HepG2 (cell line): Measurements from ENCODE around the gene ADAT3. TPM values are rescaled to one million over a fixed set of nuclear protein-coding genes. Genes with fewer than 3 reads are reported as not detected.

Experiments used
- HHEX ChIP-seq: IDR thresholded peaks from 2 replicates; pipeline ENCODE4 v1.6.1; 2016; ENCODE audit warnings: control low read depth
- MEF2D ChIP-seq: sonication (generic); formaldehyde crosslinking; IDR thresholded peaks from 2 replicates; pipeline ENCODE4 v1.5.1; 2020; ENCODE audit warnings: mild to moderate bottlenecking, missing genetic modification reagents
- PHF8 ChIP-seq: sonication (generic); formaldehyde crosslinking; IDR thresholded peaks from 2 replicates; pipeline ENCODE4 v1.5.0; 2020; ENCODE audit warnings: missing genetic modification reagents
- SNAPC2 ChIP-seq: sonication (generic); formaldehyde crosslinking; IDR thresholded peaks from 2 replicates; pipeline ENCODE4 v1.8.1; 2022; ENCODE audit warnings: mild to moderate bottlenecking, missing genetic modification reagents
- SRY ChIP-seq: sonication (generic); formaldehyde crosslinking; IDR thresholded peaks from 2 replicates; pipeline ENCODE4 v1.8.0; 2022; ENCODE audit warnings: mild to moderate bottlenecking, missing genetic modification reagents
- ZFX ChIP-seq: sonication (generic); formaldehyde crosslinking; IDR thresholded peaks from 2 replicates; pipeline ENCODE4 v1.4.0; 2020; ENCODE audit warnings: mild to moderate bottlenecking, low read depth, missing genetic modification reagents, moderate library complexity
- ZNF343 ChIP-seq: sonication (generic); formaldehyde crosslinking; IDR thresholded peaks from 2 replicates; pipeline ENCODE4 v1.4.0; 2020; ENCODE audit warnings: mild to moderate bottlenecking, missing genetic modification reagents
- ZNF546 ChIP-seq: sonication (generic); formaldehyde crosslinking; conservative IDR thresholded peaks from 2 replicates; pipeline ENCODE4 v1.8.1; 2023; ENCODE audit warnings: mild to moderate bottlenecking, missing genetic modification reagents
- ZNF598 ChIP-seq: sonication (generic); formaldehyde crosslinking; IDR thresholded peaks from 2 replicates; pipeline ENCODE4 v1.5.1; 2020; ENCODE audit warnings: mild to moderate bottlenecking, missing genetic modification reagents, borderline replicate concordance
- polyA plus RNA-seq, 8 experiments: library from polyadenylated mRNA; depleted of rRNA in 3 of 8; stranded (reverse) in 7 of 8; unstranded in 1 of 8; fragments of >200 nt; fragmentation: Illumina TruSeq in 4 of 8; extraction: Trizol in 4 of 8; gene quantifications; 2 replicates each; pipeline versions ENCODE4 v1.2.1 to v1.2.3, GENCODE V29; 2011 to 2016; ENCODE audit warnings: low read depth in 4 of 8, missing spikeins in 1 of 8, mixed read lengths in 1 of 8; ENCODE audit not compliant: insufficient read depth in 1 of 8
- total RNA-seq, 5 experiments: library from RNA; depleted of rRNA; stranded (reverse); fragments of >200 nt; fragmentation: Illumina TruSeq; extraction: Trizol; gene quantifications; 2 replicates each; pipeline ENCODE4 v1.2.3, GENCODE V29; 2016; ENCODE audit warnings: low read depth in 1 of 5
- TF ChIP-seq, protein P1 (sequence below): sonication (generic); formaldehyde crosslinking; IDR thresholded peaks from 2 replicates; pipeline ENCODE4 v1.4.0; 2020; ENCODE audit warnings: missing genetic modification reagents
- TF ChIP-seq, protein P2 (sequence below): fragments of 450-650 bp; IDR thresholded peaks from 2 replicates; pipeline ENCODE4 v1.6.1; 2017
- TF ChIP-seq, protein P3 (sequence below): sonication (generic); formaldehyde crosslinking; conservative IDR thresholded peaks from 2 replicates; pipeline ENCODE4 v1.4.0; 2020; ENCODE audit warnings: mild to moderate bottlenecking, missing genetic modification reagents, moderate library complexity
- TF ChIP-seq, protein P4 (sequence below): sonication (generic); formaldehyde crosslinking; IDR thresholded peaks from 2 replicates; pipeline ENCODE4 v1.4.0; 2020; ENCODE audit warnings: low read depth, mild to moderate bottlenecking, missing genetic modification reagents
- TF ChIP-seq, protein P5 (sequence below): sonication (generic); formaldehyde crosslinking; IDR thresholded peaks from 2 replicates; pipeline ENCODE4 v1.4.0; 2020; ENCODE audit warnings: missing genetic modification reagents
- TF ChIP-seq, protein P6 (sequence below): sonication (generic); formaldehyde crosslinking; IDR thresholded peaks from 2 replicates; pipeline ENCODE4 v1.5.1; 2020; ENCODE audit warnings: mild to moderate bottlenecking, missing genetic modification reagents, borderline replicate concordance

The ADAT3 gene
- total and polyA plus RNA-seq, 2 of the 13 experiments (the other 11 are each of a cell fraction or from before 2014, with no cell fraction given) = 0.95 to 3.5 TPM

DNA sequence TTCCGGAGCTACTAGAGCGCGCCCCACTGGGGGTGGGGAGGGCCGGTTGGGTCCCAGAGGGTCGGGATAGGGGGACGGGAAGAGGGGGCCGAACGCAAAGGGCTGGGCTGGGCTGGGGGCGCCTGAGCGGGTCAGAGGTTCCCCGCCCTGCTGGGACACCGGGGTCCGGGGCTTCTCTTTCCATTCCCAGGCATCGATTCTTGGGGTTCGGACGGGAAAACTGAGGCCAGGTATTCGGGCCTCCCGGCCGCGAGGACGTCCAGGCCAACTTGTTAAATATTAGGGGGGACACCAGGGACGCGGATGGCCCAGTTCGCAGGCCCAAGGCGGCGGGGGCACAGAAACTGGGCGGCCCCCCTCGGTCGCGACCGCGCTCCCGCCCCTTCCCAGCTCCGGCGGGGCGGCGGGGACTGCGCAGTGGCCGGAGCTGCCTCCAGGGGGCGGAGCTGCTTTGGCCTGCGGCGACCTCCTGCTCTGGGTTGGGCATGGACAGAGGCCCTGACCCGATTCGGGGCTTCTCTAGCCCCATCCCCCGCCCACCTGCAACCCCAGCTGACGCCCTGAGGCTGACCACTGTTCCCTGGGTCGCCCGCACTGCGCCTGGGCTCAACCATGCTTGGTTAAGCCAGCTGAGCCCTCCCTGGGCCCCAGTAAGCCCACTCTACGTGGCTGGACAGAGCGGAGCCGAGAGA is 40.6 kb upstream of the ADAT3 start (continued):
- TF ChIP-seq, protein P1, sequence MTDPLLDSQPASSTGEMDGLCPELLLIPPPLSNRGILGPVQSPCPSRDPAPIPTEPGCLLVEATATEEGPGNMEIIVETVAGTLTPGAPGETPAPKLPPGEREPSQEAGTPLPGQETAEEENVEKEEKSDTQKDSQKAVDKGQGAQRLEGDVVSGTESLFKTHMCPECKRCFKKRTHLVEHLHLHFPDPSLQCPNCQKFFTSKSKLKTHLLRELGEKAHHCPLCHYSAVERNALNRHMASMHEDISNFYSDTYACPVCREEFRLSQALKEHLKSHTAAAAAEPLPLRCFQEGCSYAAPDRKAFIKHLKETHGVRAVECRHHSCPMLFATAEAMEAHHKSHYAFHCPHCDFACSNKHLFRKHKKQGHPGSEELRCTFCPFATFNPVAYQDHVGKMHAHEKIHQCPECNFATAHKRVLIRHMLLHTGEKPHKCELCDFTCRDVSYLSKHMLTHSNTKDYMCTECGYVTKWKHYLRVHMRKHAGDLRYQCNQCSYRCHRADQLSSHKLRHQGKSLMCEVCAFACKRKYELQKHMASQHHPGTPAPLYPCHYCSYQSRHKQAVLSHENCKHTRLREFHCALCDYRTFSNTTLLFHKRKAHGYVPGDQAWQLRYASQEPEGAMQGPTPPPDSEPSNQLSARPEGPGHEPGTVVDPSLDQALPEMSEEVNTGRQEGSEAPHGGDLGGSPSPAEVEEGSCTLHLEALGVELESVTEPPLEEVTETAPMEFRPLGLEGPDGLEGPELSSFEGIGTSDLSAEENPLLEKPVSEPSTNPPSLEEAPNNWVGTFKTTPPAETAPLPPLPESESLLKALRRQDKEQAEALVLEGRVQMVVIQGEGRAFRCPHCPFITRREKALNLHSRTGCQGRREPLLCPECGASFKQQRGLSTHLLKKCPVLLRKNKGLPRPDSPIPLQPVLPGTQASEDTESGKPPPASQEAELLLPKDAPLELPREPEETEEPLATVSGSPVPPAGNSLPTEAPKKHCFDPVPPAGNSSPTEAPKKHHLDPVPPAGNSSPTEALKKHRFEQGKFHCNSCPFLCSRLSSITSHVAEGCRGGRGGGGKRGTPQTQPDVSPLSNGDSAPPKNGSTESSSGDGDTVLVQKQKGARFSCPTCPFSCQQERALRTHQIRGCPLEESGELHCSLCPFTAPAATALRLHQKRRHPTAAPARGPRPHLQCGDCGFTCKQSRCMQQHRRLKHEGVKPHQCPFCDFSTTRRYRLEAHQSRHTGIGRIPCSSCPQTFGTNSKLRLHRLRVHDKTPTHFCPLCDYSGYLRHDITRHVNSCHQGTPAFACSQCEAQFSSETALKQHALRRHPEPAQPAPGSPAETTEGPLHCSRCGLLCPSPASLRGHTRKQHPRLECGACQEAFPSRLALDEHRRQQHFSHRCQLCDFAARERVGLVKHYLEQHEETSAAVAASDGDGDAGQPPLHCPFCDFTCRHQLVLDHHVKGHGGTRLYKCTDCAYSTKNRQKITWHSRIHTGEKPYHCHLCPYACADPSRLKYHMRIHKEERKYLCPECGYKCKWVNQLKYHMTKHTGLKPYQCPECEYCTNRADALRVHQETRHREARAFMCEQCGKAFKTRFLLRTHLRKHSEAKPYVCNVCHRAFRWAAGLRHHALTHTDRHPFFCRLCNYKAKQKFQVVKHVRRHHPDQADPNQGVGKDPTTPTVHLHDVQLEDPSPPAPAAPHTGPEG (CRISPR knock-in tag) = no peak
- no peak for TF ChIP-seq SNAPC2 (CRISPR knock-in tag)
- TF ChIP-seq, protein P2, sequence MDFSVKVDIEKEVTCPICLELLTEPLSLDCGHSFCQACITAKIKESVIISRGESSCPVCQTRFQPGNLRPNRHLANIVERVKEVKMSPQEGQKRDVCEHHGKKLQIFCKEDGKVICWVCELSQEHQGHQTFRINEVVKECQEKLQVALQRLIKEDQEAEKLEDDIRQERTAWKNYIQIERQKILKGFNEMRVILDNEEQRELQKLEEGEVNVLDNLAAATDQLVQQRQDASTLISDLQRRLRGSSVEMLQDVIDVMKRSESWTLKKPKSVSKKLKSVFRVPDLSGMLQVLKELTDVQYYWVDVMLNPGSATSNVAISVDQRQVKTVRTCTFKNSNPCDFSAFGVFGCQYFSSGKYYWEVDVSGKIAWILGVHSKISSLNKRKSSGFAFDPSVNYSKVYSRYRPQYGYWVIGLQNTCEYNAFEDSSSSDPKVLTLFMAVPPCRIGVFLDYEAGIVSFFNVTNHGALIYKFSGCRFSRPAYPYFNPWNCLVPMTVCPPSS = no peak
- TF ChIP-seq ZNF546 (CRISPR knock-in tag) = 0 out of 2 replicates have a peak, but pooled peaks have one; percentile 9
- TF ChIP-seq ZNF598 (CRISPR knock-in tag) = no peak
- TF ChIP-seq ZFX (CRISPR knock-in tag) = peak; percentile 75
- TF ChIP-seq, protein P3, sequence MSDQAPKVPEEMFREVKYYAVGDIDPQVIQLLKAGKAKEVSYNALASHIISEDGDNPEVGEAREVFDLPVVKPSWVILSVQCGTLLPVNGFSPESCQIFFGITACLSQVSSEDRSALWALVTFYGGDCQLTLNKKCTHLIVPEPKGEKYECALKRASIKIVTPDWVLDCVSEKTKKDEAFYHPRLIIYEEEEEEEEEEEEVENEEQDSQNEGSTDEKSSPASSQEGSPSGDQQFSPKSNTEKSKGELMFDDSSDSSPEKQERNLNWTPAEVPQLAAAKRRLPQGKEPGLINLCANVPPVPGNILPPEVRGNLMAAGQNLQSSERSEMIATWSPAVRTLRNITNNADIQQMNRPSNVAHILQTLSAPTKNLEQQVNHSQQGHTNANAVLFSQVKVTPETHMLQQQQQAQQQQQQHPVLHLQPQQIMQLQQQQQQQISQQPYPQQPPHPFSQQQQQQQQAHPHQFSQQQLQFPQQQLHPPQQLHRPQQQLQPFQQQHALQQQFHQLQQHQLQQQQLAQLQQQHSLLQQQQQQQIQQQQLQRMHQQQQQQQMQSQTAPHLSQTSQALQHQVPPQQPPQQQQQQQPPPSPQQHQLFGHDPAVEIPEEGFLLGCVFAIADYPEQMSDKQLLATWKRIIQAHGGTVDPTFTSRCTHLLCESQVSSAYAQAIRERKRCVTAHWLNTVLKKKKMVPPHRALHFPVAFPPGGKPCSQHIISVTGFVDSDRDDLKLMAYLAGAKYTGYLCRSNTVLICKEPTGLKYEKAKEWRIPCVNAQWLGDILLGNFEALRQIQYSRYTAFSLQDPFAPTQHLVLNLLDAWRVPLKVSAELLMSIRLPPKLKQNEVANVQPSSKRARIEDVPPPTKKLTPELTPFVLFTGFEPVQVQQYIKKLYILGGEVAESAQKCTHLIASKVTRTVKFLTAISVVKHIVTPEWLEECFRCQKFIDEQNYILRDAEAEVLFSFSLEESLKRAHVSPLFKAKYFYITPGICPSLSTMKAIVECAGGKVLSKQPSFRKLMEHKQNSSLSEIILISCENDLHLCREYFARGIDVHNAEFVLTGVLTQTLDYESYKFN (CRISPR knock-in tag) = no peak
- no peak; the same call in 1 of the 2 replicates for TF ChIP-seq SRY (CRISPR knock-in tag)
- TF ChIP-seq, protein P4, sequence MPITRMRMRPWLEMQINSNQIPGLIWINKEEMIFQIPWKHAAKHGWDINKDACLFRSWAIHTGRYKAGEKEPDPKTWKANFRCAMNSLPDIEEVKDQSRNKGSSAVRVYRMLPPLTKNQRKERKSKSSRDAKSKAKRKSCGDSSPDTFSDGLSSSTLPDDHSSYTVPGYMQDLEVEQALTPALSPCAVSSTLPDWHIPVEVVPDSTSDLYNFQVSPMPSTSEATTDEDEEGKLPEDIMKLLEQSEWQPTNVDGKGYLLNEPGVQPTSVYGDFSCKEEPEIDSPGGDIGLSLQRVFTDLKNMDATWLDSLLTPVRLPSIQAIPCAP (CRISPR knock-in tag) = no peak
- TF ChIP-seq HHEX (CRISPR knock-in tag) = no peak
- peak; percentile 25 for TF ChIP-seq PHF8 (CRISPR knock-in tag)
- TF ChIP-seq, protein P5, sequence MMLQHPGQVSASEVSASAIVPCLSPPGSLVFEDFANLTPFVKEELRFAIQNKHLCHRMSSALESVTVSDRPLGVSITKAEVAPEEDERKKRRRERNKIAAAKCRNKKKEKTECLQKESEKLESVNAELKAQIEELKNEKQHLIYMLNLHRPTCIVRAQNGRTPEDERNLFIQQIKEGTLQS (CRISPR knock-in tag) = no peak
- TF ChIP-seq MEF2D (CRISPR knock-in tag) = no peak
- TF ChIP-seq ZNF343 = peak; percentile 93
- TF ChIP-seq, protein P6, sequence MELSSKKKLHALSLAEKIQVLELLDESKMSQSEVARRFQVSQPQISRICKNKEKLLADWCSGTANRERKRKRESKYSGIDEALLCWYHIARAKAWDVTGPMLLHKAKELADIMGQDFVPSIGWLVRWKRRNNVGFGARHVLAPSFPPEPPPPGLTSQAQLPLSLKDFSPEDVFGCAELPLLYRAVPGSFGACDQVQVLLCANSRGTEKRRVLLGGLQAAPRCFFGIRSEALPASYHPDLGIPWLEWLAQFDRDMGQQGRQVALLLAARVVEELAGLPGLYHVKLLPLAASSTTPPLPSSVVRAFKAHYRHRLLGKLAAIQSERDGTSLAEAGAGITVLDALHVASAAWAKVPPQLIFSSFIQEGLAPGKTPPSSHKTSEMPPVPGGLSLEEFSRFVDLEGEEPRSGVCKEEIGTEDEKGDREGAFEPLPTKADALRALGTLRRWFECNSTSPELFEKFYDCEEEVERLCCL (CRISPR knock-in tag) = no peak
